LNCaP clone FGC (cell line): ENCODE data around the gene MYO16.

Experiments
- DNase-seq: peaks from one replicate; pipeline ENCODE4 v3.0.0-alpha.2; 2011; ENCODE audit warnings: low read depth
- H3K4me3 ChIP-seq: 2 replicates; pipeline ENCODE4 v1.5.1; 2011; ENCODE audit warnings: mild to moderate bottlenecking, low read depth, low read length, control low read depth
- CTCF ChIP-seq: IDR thresholded peaks from 2 replicates; pipeline ENCODE4 v1.5.1; 2012; ENCODE audit warnings: mild to moderate bottlenecking; ENCODE audit not compliant: control insufficient read depth, insufficient read depth; ENCODE audit errors: extremely low read depth

Gene MYO16

GRCh38 chr13:109000207-109000606 is 370.8 kb downstream of the MYO16 start:
- no peak overlapping the region for H3K4me3 ChIP-seq
- DNase-seq, result no peak
- no peak for TF ChIP-seq CTCF

- DNase-seq, result no peak
- TF ChIP-seq CTCF, result no peak
- no peak overlapping the region for H3K4me3 ChIP-seq
Measured at GRCh38 chr13:109002934-109003333, 373.5 kb downstream of the MYO16 start.

GRCh38 chr13:109007946-109008345 is 378.5 kb downstream of the MYO16 start:
- DNase-seq, result no peak
- H3K4me3 ChIP-seq, result no peak overlapping the region
- no peak for TF ChIP-seq CTCF

- DNase-seq, result no peak
- H3K4me3 ChIP-seq, result no peak overlapping the region
- TF ChIP-seq CTCF, result no peak
Measured at GRCh38 chr13:109009756-109010155, 380.3 kb downstream of the MYO16 start.

- no peak for DNase-seq
- H3K4me3 ChIP-seq, result no peak overlapping the region
- TF ChIP-seq CTCF, result no peak
Measured at GRCh38 chr13:109010912-109011311, 381.5 kb downstream of the MYO16 start.

GRCh38 chr13:109012115-109012514 is 382.7 kb downstream of the MYO16 start:
- DNase-seq, result no peak
- no peak overlapping the region for H3K4me3 ChIP-seq
- TF ChIP-seq CTCF, result no peak

- no peak for DNase-seq
- no peak for TF ChIP-seq CTCF
- H3K4me3 ChIP-seq, result no peak overlapping the region
Measured at GRCh38 chr13:109021558-109021957, 392.1 kb downstream of the MYO16 start.
